GM19240 (cell line): ENCODE measurements around the gene CNOT6.
"Not testable (repeated sequence)": the region's sequence is repeated elsewhere in the genome, so short reads cannot be mapped to it uniquely, and the experiment has no call there.

Source experiments
- DNase-seq: peaks from one replicate; pipeline ENCODE4 v3.0.0; 2011; ENCODE audit warnings: low spot score; ENCODE audit not compliant: insufficient read length

Gene CNOT6

DNA sequence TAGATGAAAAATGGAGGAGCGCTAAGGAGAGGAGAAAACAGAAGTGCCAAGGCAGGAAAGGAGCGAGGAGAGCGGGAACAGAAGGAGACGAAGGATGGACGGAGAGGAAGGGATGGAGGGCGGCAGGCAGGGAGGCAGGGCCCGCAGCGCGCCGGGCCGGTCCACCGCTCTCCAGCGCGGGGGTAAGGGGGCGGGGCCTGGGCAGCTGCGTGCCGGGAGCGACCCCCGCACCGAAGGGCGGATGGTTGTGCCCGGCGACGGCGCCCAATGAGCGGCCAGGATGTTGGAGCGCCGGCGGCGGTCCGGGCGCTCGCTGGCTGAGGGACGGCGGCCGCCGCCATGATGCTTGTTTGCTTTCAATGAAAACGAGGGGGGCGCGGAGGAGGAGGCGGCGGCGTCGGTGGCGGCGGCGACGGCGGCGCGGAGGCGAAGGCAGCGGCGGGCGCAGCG, at the start of gene CNOT6:
Gene CNOT6 (plus strand): TSS at position 320 of the 450 bp plus-strand sequence. CDS start 34,898 bp downstream, outside the sequence.
- DNase-seq = peak; percentile 96

DNA sequence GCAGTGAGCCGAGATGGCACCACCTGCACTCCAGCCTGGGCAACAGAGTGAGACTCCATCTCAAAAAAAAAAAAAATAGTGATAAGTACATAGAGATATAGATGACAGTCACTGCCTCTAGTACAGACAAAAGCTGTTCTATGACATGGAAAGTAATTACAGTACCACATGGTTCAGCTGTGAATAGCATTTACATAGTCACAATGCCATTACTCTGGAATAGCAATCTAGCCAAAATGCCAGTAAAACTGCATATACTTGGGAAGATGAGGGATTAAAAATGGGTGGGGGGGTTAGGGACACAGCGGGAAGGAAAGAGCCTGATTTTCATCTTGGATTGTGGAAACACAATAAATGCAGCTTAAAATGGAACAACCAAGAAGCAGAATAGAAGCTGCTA, 39.4 kb upstream of the CNOT6 start:
- no peak for DNase-seq

DNA sequence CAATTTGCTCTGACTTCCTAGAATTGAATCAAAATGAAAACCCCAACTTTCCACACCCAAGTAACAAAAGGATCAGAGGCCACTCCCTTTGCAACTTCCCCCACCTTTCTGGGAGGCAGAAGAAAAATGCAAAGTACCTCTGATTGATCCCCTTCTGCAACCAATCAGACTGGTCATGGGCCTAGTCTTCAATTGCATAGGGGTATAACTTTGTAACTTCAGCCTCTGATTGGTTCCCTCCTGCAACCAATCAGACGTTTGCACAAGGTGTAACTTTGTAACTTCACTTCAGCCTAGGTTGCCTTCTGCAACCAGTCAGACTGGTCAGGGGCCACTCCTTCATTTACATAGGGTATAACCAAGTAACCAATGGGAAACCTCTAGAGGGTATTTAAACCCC, 38.3 kb upstream of the CNOT6 start:
- no peak for DNase-seq

DNA sequence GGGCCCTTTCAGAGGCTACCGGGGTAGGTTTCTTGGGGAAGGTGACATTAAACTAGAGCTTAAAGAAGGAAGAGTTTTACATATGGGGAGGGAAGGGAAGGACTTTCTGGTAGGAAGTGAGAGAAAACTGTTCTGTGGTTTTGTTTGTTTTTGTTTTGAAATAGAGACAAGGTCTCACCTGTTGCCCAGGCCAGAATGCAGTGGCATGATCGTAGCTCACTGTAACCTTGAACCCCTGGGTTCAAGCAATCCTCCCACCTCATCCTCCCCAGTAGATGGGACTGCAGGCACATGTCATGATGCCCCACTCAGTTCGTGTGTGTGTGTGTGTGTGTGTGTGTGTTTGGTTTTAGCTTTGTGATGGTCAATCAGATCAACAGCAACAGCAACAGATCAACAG, 37.4 kb upstream of the CNOT6 start:
- DNase-seq = no peak

GRCh38 chr5:180458852-180459673, 35.1 kb upstream of the CNOT6 start:
- not testable (repeated sequence) for DNase-seq

- DNase-seq = not testable (repeated sequence)
Observed at GRCh38 chr5:180459674-180460142, 34.5 kb upstream of the CNOT6 start.

DNA sequence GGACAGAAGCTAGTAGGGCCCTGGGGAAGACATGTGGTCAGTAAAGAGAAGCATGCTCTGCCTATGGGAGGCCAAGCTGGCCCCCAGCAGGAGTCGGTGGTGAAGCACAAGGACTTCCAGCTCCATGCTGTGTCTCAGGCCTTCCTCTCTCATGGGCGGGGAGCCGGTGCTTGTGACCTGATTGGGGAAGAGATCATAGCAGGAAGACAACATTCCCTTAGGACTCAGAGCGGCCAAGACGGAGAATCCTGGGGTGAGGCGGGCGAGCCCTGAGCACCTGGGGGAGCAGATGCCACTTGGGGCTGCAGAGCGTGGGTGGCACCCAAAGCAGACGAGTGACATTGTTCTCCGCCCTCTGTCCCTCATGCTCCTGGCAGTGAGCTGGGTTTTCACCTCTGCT, 33.3 kb upstream of the CNOT6 start:
- DNase-seq = no peak

GRCh38 chr5:180461303-180461702, 32.9 kb upstream of the CNOT6 start:
- DNase-seq = no peak

- no peak for DNase-seq
Observed at GRCh38 chr5:180463216-180463900, 30.8 kb upstream of the CNOT6 start.

GRCh38 chr5:180463916-180464602, 30.1 kb upstream of the CNOT6 start:
- DNase-seq = no peak

DNA sequence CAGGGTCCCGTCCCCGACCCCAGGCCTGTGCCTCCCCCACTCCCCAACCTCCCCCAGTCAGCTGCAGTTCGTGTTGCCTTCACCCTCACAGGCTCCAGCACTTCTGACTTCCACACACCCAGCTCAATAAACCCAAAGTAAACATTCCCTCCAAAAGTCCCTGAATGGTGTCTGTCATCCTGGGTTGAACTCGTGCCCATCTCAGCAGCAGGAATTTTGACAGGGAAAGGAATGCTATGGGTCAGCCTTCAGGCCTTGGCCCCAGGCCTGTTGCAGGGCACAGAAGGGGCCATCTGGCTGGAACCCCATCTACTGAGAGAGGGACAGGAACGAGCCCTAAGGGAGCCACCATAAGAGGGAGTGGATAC, 29.6 kb upstream of the CNOT6 start:
- DNase-seq = no peak

GRCh38 chr5:180465052-180465451, 29.1 kb upstream of the CNOT6 start:
- DNase-seq = not testable (repeated sequence)

GRCh38 chr5:180466316-180466715, 27.9 kb upstream of the CNOT6 start:
- DNase-seq = no peak

- DNase-seq = no peak
Observed at GRCh38 chr5:180467028-180467975, 26.9 kb upstream of the CNOT6 start.

DNA sequence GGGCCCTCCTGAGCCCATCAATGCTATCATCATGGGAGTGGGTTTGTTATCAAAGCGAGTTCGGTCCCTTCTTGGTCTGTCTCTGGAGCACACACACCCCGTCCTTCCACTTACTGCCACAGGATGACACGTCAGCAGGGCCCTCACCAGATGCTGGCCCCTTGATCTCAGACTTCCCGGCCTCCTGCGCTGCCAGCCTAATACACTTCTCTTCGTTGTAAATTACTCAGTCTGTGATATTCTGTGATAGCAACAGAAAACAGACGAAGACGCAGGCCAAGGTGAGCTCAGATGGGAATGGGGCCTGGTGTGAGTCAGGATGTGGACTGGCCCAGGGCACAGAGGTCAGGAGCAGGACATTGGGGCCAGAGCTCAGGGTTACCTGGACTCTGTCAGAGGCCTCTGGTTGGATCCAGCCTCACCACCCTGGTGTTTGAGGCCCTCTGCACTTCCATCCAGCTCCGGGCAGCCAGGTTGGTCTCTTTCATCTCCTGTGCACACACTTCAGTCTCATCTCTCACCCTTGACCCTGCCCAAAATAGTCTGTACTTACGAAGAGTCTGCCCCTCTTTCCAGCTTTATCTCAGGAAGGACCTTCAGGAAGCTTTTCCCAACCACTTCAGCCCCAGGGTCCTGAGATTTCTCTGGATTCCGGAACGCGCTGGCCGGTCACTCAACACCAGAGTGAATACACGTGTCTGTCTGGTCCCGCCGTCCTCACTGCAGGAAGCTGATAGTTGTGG, 26.0 kb upstream of the CNOT6 start:
- DNase-seq = no peak

GRCh38 chr5:180468732-180469585, 25.2 kb upstream of the CNOT6 start:
- no peak for DNase-seq

GRCh38 chr5:180469586-180469865, 24.7 kb upstream of the CNOT6 start:
- DNase-seq = no peak

GRCh38 chr5:180469866-180470265, 24.3 kb upstream of the CNOT6 start:
- DNase-seq = no peak

DNA sequence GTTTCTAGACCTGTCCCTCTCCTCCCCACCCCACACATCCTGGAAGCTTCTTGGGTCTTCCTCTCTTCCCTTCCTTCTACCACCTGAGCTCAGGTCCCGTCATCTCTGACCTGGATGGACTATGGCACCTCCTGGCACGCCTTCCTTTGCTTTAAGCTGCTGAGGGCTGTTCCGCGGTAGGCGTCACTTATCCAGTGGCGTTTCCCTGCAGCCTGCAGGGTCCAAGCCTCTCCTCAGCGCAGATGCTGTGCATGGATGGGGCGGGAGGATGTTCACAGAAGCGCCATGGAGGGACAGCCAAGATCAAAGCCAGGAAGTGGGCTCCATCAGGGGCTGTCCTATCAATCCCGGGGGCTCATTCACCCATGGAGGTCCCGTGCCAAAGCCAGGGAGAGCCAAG, 23.8 kb upstream of the CNOT6 start:
- no peak for DNase-seq
